ENCODE data around the gene DYNC1I2.
"Not testable (repeated sequence)": the region's sequence is repeated elsewhere in the genome, so short reads cannot be mapped to it uniquely, and the experiment has no call there.

DYNC1I2 gene

DNA sequence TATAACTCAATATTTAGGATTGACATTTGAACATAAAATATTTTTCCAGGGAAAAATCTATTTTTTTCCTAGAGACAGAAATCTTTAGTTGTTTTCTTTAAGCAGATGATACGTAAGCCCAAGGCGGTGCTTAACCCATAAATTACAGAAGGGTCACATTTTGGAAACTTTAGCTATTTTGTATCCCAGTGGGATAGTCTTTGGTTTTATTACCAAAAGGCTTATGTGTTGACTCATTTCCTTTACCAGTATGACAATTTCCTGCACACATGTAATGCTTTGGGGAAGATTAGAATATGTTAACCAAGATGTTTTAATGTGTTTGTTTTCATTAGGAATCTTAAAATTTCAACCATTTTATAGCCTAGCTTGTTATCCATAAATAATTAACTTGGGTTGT lies 24.8 kb downstream of the DYNC1I2 start:
- peak; percentile 33 for DNase-seq (ENCODE audit: low spot score)
- FAIRE-seq: peak; percentile 80

GRCh38 chr2:171718720-171719119 lies 31.5 kb downstream of the DYNC1I2 start:
- FAIRE-seq (no peak), DNase-seq (ENCODE audit: low spot score) (no peak)

GRCh38 chr2:171719660-171720059 lies 32.4 kb downstream of the DYNC1I2 start:
- FAIRE-seq: no peak
- no peak for DNase-seq (ENCODE audit: low spot score)

DNA sequence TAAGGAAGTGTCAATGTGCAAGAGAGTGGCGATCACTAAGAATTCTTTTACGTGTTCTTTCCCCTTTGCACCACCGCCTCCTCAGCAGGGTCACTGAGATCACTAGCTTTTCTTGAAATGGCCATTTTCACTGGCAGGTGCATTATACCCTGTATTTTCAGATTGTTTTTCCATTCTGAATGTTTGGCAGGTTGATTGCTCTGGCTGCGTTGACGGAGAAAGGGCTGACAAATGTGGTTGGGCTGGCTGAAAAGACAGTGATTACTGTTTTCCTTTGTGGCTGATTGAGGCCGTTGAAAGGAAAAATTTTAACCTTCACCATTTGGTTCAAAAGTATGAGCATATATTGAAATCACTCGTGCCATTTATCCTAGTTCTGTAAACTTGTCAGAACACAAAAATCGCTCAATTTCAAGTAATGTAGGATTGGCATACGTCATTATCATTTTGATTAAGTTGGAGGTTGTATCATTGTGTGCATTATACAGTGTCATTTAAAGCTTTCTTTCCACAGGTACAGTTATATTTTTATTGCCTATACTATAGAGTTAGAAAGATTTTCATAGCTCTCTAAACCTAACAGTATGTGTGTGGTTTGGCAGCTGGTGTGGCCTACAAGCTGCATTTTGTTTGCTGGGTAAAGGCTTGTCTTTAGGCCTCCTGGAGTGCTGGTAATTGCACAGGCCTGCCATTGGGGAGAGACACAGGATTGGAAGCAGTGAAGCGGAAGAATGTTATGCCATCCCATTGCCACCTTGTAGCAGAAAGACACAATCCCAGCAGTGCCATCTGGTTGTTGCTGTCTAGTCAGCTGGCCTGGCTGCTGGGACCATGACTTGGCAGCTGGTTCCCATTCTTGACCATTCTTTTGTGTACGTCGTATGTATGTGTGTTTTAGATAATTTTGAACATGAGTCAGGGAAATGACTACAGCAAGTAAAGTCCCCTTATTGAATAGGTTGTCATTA lies 36.7 kb downstream of the DYNC1I2 start:
- FAIRE-seq (no peak), DNase-seq (ENCODE audit: low spot score) (no peak)

- FAIRE-seq (no peak), DNase-seq (ENCODE audit: low spot score) (no peak)
Measured at GRCh38 chr2:171726847-171727450, 39.7 kb downstream of the DYNC1I2 start.

DNA sequence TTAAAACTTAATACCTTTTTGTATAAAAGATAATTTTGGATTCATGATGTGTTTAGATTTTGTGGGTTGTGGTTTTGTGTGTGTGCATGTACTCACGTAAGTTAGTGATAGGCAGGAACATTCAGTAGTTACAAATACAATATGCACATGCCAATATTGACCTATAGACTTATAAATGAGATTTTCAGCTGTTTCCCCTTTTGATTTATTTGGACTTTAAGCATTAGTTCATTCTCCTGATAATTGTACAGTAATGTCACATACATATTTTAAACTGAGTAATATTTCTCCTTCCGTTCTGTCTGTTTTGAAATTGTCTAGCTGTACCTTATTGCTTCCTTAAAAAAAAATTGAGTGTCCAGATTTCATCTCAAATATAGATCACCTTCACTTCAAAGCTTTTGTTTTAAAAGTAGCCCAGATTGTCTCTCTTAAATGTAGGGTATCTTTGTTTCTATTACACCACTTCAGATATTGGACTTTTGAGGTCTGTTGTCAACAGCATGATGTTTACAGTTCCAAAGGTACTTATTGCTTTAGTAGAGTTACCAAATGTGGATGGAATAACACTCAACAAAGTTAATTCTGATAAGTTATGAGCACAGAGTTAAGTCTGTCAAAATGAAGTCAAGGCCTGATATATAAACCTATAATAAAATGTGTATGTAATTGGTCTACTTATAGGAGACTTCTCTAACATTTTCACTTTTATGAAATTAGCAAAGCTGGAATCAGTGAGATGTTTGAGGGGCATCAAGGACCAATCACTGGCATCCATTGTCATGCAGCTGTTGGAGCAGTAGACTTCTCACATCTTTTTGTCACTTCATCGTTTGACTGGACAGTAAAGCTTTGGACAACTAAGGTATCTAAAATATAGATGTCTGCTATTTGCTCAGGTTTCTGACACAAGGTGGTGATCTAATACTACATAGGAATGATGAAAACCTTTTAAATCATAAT lies 42.0 kb downstream of the DYNC1I2 start:
- FAIRE-seq (no peak), DNase-seq (ENCODE audit: low spot score) (no peak)

GRCh38 chr2:171729952-171730317 lies 42.7 kb downstream of the DYNC1I2 start:
- FAIRE-seq (no peak), DNase-seq (ENCODE audit: low spot score) (no peak)

GRCh38 chr2:171735991-171736710 lies 48.9 kb downstream of the DYNC1I2 start:
- no peak for FAIRE-seq
- no peak for DNase-seq (ENCODE audit: low spot score)

GRCh38 chr2:171741189-171741588 lies 53.9 kb downstream of the DYNC1I2 start:
- FAIRE-seq (no peak), DNase-seq (ENCODE audit: low spot score) (no peak)

DNA sequence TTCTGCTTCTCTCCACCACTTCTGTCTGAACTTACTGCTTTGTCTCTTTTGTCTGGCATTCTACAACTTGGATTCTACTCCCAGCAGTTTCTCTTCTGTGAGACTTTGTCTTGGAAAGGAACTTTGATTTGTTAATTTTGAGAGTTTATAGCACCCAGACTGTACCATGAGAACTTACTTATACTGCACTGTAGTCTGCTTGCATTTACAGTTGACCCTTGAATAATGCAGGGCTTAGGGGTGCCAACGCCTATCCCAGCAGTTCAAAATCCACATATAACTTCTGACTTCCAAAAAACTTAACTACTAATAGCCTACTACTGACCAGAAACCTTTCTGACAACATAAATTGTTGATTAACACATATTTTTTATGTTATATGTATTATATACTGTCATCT lies 55.5 kb downstream of the DYNC1I2 start:
- DNase-seq (ENCODE audit: low spot score): no peak
- no peak for FAIRE-seq

DNA sequence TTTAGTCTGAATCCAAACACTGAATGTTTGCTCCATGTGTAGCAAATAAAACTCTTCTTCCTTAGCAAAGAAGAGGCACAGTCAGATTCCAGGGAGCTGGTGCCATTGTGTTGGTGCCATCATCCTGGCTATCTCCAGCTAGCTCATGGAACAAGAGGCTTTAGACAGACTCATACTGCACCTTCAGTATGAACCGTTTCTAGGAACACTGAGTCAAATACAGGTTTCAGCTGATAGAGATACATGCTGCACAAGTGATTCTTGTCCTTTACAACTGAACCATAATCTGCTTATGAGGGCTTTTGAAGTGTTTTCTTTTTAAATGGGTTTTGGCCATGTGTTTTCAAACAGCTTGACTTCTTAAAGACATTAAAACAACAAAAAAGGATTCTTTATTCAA lies 57.9 kb downstream of the DYNC1I2 start:
- no peak for DNase-seq (ENCODE audit: low spot score)
- no peak for FAIRE-seq

GRCh38 chr2:171745806-171746205 lies 58.5 kb downstream of the DYNC1I2 start:
- DNase-seq (ENCODE audit: low spot score) (no peak), FAIRE-seq (no peak)

DNA sequence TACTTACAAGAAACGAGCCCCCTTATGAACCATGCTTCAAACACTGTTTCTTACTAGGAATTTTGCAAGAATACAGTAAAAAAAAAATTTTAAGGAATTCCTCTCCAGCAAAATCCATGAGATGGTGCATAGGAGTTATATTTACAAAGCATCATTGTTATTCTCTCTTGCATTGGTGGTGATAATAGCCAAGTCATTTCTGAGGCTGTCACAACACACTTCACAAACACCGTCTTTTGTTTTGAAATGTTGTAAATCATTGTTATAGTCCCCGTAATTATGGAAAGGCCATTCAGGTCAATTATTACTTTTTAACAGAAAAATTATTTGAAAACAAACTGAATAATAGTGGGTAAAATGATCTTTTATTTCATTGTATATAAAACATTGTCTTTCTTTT lies 60.1 kb downstream of the DYNC1I2 start:
- FAIRE-seq (no peak), DNase-seq (ENCODE audit: low spot score) (no peak)

DNA sequence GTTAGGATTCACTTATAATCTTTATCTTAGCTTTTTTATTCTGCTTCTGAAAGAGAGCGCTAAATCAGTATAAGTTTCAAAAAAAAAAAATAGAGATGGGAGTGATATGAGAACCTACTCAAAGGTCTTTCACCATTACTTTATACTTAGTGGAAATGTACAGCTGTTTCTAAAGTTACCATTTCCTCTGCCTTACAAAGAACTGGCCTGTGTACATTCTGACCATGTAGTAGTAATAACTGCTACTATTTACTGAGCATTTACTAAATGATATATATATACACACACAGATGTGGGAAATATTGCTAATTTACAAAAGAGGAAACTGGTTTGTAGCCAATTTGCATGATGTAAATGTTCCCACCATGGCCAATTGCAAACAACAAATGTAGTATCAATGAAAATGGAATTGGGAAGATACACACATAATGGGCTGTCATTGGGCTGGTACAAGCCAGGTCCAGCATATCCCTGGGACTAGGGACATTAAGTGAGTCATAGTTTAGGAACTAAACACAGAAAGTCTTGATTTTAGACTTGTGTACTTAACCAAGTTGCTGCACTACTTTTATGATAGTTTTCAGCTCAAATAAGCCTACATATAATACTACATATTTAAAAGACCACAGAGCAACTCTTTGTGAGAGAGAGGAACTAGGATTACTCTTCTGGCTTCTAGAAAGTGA lies 67.1 kb downstream of the DYNC1I2 start:
- DNase-seq (ENCODE audit: low spot score) (no peak), FAIRE-seq (no peak)

- not testable (repeated sequence) for DNase-seq (ENCODE audit: low spot score); FAIRE-seq
Measured at GRCh38 chr2:171758762-171759161, 71.5 kb downstream of the DYNC1I2 start.

DNA sequence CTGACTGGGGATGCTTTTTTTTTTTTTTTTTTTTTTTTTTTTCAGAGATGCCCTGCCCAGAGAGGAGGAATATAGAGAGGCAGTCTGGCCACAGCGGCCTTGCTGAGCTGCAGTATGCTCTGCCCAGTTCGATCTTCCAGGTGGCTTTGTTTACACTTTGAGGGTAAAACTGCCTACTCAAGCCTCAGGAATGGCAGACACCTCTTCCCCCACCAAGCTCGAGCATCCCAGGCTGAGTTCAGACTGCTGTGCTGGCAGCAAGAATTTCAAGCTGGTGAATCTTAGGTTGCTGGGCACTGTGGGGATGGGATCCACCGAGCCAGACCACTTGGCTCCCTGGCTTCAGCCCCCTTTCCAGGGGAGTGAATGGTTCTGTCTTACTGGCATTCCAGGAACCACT lies 73.9 kb downstream of the DYNC1I2 start:
- DNase-seq (ENCODE audit: low spot score): peak; percentile 41
- not testable (repeated sequence) for FAIRE-seq

- DNase-seq (ENCODE audit: low spot score): no peak
- FAIRE-seq: no peak
Measured at GRCh38 chr2:171762879-171763573, 75.8 kb downstream of the DYNC1I2 start.

GRCh38 chr2:171763602-171764001 lies 76.3 kb downstream of the DYNC1I2 start:
- no peak for FAIRE-seq

GRCh38 chr2:171771463-171771862 lies 84.2 kb downstream of the DYNC1I2 start:
- no peak for FAIRE-seq

More at GRCh38 chr2:171763602-171764001, 76.3 kb downstream of the DYNC1I2 start:
- peak; percentile 32 for DNase-seq (ENCODE audit: low spot score)

DNA sequence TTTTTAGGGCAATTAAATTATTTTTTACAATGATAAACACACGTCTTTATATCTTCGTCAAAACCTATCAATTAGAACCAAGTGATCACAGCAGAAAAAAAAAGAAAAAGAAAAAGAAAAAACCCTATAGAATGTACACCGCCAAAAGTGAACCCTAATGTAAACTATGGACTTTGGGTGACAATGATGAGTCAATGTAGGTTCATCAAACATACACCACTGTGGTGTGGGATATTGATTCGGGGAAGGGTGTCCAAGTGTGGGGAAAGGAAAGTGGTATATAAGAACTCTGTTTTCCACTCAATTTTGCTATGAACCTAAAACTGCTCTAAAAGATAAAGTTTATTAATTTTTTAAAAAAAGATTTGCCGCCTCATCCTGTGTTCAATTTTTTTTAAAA lies 85.1 kb downstream of the DYNC1I2 start:
- DNase-seq (ENCODE audit: low spot score): no peak
- no peak for FAIRE-seq

More at GRCh38 chr2:171771463-171771862, 84.2 kb downstream of the DYNC1I2 start:
- no peak for DNase-seq (ENCODE audit: low spot score)
